DLD1 (cell line): ENCODE data around the gene SLC31A1.
"Not testable (repeated sequence)": the region's sequence is repeated elsewhere in the genome, so short reads cannot be mapped to it uniquely, and the experiment has no call there.

Source experiments
- in situ Hi-C: cut with HindIII; loops from 2 replicates; pipeline ENCODE4 v1.10.0; 2017; ENCODE audit warnings: low sequenced_read_pairs

Gene SLC31A1

DNA sequence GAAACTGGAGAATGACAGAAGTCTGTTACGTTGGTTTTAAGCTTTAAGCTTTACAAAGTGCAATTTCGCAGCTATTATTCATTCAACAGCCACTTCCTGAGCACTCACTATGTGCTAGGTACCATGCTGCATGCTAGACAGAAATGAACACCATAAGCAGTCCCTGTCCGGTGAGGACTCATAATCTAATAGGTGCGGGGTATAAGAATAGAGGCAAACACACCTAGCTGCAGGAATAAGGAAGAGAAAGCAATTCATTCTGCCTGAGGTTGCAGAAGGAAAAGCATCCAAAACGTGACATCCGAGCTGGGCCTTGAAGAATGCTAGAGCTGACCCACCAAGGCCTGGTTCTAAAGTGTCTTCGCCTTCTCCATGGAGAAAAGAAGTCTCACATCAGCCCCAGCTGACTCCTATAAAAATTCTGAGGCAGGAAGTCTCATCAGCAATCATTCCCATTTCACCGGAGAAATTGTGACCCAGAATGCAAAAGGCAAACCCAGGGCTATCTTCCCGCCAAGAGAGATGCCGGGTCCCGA lies 809 bp upstream of the SLC31A1 start:
- in situ Hi-C loops = no loop called here

DNA sequence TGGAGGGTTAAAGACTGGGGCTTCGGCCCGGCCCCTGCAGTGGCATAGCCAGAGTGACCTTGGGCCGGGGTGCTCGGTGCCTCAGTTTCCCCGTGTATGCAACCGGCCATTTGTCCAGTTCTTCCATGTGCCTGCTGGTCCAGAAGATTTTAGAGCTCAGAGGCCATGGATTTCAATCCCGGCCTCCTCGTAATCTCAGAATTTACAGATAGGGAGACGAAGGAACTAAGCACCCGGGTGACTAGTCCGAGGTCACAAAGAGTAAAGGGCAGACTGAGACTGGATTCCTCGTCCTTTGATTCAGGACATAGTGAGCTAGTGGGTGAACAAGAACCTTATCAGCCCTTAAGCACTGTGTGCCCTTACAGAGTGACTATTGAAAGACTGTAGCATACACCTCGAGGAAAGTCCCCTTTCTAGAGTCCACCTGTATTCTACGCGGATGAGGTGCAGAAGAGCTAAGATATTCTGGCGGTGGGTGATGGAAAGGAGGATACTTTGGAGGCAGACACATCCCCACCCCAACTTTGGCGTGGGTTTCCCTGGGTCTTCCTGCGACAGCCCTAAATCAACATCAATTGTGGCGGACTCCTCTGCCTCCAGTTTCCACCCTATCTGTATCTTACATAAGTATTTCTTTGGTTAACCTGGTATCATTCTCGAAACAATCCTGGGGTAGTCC lies 597 bp downstream of the SLC31A1 start:
- in situ Hi-C loops = no loop called here

GRCh38 chr9:113222482-113222841 lies 1.1 kb downstream of the SLC31A1 start:
- in situ Hi-C loops = no loop called here

- in situ Hi-C loops = no loop called here
Observed at GRCh38 chr9:113223963-113224362, 2.6 kb downstream of the SLC31A1 start.

- in situ Hi-C loops = no loop called here
Observed at GRCh38 chr9:113227436-113227835, 6.1 kb downstream of the SLC31A1 start.

- in situ Hi-C loops = no loop called here
Observed at GRCh38 chr9:113228130-113228665, 6.9 kb downstream of the SLC31A1 start.

DNA sequence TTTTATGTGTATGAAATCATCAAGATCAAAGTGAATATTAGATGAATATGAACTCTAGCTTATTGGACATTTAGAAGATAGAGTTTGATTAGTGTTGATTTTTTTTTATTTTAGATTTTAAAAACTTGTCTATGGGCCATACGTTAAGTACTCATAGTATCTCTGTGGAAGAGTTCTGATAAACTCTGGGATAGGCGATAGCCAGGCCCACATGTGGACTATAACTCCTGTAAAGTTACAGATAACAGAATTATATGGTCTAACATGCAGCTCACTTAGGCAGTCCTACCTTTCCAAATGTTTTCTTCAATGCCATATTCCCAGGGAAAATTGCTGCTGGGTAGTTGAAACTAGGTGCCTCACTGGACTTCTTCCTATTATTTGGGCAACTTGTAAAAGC lies 10.4 kb downstream of the SLC31A1 start:
- in situ Hi-C loops = no loop called here

DNA sequence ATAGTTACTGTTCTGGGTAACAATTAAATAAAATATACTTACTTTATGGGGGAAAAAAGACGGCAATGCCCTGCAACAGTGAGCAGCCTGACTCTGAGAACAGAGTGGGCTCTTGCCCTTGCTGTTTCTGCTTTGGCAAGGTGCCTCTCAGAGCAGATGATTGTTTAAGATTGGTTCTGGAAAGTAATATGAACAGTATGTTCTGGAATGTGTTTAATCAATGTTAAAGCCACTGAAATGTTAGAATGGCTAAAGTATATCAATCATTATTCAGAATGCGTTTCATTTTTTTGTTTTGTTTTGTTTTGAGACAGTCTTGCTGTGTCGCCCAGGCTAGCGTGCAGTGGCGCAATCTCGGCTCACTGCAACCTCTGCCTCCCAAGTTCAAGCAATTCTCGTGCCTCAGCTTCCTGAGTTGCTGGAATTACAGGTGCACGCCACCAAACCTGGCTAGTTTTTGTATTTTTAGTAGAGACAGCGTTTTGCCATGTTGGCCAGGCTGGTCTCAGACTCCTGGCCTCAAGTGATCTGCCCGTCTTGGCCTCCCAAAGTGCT lies 14.4 kb downstream of the SLC31A1 start:
- in situ Hi-C loops = not testable (repeated sequence)

- in situ Hi-C loops = no loop called here
Observed at GRCh38 chr9:113237026-113237425, 15.7 kb downstream of the SLC31A1 start.

DNA sequence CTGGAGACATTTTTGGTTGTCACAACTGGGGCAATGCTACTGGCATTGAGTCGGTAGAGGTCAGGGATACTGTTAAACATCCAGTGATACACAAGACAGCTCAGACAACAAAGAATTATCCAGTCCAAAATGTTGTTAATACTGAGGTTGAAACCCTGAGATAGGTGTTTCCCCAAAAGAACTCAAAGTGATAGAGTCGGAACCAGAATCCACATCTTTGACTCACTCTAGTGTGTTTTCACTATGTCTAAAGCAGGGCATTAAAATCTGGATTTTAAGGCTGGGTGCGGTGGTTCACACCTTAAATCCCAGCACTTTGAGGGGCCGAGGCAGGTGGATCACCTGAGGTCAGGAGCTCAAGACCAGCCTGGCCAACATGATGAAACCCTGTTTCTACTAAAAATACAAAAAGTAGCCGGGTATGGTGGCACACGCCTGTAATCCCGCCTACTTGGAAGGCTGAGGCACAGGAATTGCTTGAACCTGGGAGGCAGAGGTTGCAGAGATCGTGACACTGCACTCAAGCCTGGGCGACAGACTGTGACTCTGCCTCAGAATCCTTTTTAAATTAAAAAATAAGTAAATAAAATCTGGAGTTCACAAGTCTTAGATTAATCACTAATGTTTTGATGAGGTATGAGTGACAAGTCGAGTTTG lies 17.0 kb downstream of the SLC31A1 start:
- in situ Hi-C loops = no loop called here

DNA sequence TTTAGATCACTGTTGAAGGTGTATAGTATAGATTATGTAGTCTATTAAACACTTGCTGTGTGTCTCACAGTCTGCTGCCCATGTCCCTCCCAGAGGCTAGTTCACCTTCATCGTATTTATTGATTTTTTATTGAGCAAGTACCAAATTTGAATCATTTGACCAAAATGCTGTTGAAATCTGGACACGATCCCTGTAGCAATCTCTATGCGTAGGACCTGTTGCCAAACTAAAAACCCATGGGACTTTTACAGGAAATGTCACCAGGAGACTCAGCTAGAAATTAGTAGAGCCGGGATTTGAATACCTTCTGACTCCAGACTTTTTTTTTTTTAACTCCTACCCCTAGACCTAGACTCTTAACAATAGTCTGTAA lies 17.5 kb downstream of the SLC31A1 start:
- in situ Hi-C loops = no loop called here

DNA sequence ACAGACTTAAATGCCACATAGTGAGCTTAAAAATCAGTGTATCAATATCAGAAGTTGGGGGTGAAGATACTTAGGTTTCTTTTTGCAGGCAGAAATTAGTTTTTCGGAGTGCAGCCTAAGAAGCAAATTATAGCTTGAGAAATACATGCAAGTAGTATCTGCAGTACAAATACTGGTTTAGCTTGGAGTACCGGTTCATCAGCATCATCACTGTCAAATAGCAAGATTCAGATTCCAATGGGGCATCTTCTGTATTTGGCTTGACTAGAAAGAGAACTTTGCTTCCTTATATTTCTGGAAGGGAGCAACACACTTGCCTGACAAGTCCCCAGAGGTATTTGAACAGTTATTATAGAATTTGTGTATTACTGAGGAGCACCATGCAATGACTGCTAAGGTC lies 19.8 kb downstream of the SLC31A1 start:
- in situ Hi-C loops = no loop called here

DNA sequence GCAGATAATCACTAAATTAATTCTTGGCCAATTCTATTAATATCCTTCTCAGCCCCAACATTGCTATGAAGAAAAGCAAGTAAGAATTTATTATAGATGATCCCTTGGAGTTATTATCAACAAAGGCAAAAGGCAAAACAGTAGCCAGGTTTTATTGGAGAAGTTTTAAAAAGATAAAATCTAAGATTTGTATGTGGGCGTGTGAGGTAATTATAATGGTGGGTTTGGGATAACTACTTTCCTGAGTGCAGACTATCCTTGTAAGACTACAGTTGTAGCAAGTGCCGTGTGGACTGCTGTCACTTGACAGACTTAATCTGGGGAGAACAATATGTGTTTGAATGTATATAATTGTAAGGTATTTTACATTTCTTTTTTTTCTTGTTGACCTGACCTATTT lies 23.2 kb downstream of the SLC31A1 start:
- in situ Hi-C loops = no loop called here

DNA sequence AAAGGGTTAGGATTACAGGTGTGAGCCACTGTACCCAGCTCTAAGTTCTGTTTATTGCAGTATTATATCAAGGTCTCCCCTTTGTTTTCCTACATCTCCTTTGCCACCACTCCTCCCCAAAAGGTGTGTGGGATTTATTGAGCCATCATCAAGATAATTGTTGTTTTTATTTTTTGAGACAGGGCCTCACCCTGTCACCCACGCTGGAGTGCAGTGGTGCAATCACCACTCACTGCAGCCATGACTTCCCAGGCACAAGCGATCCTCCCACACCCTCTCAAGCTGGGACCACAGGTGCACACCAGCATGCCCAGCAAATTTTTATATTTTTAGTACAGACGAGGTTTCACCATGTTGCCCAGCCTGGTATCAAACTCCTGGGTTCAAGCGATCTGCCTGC lies 24.6 kb downstream of the SLC31A1 start:
- in situ Hi-C loops = no loop called here

GRCh38 chr9:113246928-113247327 lies 25.6 kb downstream of the SLC31A1 start:
- in situ Hi-C loops = no loop called here

GRCh38 chr9:113247640-113248039 lies 26.3 kb downstream of the SLC31A1 start:
- in situ Hi-C loops = no loop called here

DNA sequence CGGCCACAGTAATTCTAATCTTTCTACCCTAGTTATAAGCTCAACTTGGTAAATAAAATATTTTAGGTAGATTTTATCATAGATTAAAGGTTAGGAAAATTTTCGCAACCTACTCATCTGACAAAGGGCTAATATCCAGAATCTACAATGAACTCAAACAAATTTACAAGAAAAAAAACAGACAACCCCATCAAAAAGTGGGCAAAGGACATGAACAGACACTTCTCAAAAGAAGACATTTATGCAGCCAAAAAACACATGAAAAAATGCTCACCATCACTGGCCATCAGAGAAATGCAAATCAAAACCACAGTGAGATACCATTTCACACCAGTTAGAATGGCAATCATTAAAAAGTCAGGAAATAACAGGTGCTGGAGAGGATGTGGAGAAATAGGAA lies 28.3 kb downstream of the SLC31A1 start:
- in situ Hi-C loops = not testable (repeated sequence)

DNA sequence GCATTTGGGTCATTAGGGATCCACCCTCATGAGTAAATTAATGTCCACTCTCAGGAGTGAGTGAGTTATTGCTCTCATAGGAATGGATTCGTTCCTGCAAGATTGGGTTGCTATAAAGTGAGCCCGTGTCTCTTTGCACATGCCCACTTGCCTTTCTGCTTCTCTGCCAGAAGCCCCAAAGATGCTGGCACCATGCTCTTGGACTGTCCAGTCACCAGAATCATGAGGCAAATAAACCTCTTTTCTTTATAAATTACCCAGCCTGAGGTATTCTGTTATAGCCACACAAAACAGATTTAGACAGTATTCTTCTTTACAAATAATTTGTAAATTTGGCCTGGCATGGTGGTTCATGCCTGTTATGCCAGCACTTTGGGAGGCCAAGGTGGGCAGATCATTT lies 29.5 kb downstream of the SLC31A1 start:
- in situ Hi-C loops = no loop called here

DNA sequence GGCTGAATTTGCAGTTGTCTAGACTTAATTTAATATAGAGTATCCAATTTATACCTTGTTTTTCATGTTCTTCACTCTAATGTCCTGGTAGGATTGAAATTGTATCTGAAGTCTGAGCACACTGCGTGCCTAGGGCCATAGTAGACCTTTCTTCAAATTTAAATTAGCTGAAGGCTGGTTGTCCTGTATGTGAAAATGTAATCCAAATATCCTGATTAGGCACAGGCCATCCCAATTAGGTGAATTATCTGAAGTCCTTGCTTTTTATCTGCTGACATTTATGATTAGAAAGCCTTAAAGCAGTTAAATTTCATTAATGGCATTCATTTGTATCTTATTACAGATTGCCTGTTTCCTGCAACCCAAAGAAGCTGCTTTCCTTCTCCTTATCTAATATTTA lies 33.6 kb downstream of the SLC31A1 start:
- in situ Hi-C loops = no loop called here

DNA sequence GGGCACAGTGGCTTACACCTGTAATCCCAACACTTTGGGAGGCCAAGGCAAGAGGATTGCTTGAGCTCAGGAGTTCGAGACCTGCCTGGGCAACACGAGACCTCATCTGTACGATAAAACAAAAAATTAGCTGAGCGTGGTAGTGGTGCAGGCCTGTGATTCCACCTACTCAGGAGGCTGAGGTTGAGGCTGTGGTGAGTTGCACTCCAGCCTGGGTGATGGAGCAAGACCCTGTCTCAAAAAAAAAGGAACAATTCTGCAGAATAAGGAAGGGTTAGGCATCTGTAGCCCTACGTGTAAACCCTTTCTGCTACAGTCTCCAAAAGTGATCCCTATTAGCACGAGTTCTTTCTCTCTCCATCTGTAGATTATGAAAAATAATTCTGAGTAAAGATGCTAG lies 34.1 kb downstream of the SLC31A1 start:
- in situ Hi-C loops = no loop called here

- in situ Hi-C loops = no loop called here
Observed at GRCh38 chr9:113257863-113258262, 36.5 kb downstream of the SLC31A1 start.

DNA sequence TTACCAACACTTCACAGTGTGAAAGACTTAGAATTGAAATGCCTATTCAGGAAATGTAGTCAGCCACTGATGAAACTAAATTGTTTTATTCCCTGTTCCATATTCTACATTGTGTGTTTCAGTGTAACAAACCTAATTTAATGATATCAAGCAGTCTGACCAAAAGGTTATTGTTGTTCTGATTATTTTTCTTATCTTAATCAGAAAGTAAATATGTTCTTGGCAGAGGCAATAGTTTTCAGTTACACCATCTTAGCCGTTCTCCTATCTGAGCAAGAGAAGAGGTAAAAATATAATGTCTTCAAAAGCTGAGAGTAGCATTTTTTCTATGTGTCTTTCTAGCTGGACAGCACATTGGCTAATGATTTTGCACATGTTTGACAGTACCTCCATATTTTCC lies 36.9 kb downstream of the SLC31A1 start:
- in situ Hi-C loops = no loop called here
